ENCODE results near the gene COG7. TPM values are rescaled to one million over a fixed set of nuclear protein-coding genes. Genes with fewer than 3 reads are reported as not detected.
"Not testable (repeated sequence)": the region's sequence is repeated elsewhere in the genome, so short reads cannot be mapped to it uniquely, and the experiment has no call there.

COG7 gene
- total RNA-seq, 4 donors from 2014 or later, result 12.0 to 23.0 (median 13.3) TPM

GRCh38 chr16:23389201-23389600 is 63.8 kb downstream of the COG7 start:
- TF ChIP-seq, protein P1, sequence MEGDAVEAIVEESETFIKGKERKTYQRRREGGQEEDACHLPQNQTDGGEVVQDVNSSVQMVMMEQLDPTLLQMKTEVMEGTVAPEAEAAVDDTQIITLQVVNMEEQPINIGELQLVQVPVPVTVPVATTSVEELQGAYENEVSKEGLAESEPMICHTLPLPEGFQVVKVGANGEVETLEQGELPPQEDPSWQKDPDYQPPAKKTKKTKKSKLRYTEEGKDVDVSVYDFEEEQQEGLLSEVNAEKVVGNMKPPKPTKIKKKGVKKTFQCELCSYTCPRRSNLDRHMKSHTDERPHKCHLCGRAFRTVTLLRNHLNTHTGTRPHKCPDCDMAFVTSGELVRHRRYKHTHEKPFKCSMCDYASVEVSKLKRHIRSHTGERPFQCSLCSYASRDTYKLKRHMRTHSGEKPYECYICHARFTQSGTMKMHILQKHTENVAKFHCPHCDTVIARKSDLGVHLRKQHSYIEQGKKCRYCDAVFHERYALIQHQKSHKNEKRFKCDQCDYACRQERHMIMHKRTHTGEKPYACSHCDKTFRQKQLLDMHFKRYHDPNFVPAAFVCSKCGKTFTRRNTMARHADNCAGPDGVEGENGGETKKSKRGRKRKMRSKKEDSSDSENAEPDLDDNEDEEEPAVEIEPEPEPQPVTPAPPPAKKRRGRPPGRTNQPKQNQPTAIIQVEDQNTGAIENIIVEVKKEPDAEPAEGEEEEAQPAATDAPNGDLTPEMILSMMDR (IDR thresholded peaks at IDR 0.05), result no peak
- ATAC-seq (ENCODE audit: low FRiP score), result no peak
- no peak for DNase-seq (ENCODE audit: low spot score)

- ATAC-seq (ENCODE audit: low FRiP score) (no peak), DNase-seq (ENCODE audit: low spot score) (no peak)
- TF ChIP-seq, protein P1 (IDR thresholded peaks at IDR 0.05), result no peak
Observed at GRCh38 chr16:23388786-23389185, 64.2 kb downstream of the COG7 start.

DNA sequence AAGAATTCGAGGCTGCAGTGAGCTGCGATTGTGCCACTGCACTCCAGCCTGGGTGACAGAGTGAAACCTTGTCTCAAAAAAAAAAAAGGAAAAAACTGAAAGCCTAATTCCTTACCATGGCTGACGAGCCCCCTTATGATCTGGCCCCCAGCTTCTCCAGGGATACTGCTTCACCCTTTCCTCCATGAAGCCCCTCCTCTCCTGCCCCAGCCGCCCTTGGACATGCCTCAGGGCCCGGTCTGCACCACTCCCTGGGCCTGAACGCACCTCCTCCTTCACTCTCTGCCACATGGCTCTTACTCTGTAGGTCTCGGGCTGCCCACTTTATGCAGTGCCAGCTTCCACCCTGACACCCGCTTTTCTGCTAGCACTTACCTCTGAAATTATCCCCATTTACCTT is 65.3 kb downstream of the COG7 start:
- DNase-seq (ENCODE audit: low spot score) (no peak), ATAC-seq (ENCODE audit: low FRiP score) (no peak)
- TF ChIP-seq, protein P1 (IDR thresholded peaks at IDR 0.05), result no peak

- TF ChIP-seq, protein P1 (IDR thresholded peaks at IDR 0.05), result no peak
- ATAC-seq (ENCODE audit: low FRiP score), result no peak
Observed at GRCh38 chr16:23385441-23385840, 67.5 kb downstream of the COG7 start.

GRCh38 chr16:23384878-23385277 is 68.1 kb downstream of the COG7 start:
- ATAC-seq (ENCODE audit: low FRiP score) (no peak), DNase-seq (ENCODE audit: low spot score) (no peak)
- TF ChIP-seq, protein P1 (IDR thresholded peaks at IDR 0.05), result no peak

More at GRCh38 chr16:23385441-23385840, 67.5 kb downstream of the COG7 start:
- DNase-seq (ENCODE audit: low spot score), result no peak

DNA sequence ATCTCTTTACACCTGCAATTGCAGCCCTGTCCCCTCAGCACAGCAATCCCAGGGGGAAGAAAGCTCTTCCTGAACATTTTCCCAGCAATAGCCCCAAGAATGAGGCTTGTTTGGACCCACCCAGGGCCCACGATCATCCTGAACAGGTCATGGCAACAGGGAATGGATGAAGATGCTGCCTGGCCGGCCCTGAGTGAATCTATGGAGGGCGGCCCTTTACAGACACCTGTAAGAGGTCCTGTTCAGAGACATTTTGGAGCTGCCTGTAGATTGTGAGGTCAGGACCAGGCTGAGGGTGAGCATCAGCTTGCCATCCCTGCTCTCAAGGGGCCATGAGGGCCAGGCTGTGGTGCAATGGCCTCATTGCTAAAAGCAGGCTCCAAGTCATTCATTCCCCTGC is 69.1 kb downstream of the COG7 start:
- no peak for DNase-seq (ENCODE audit: low spot score)
- ATAC-seq (ENCODE audit: low FRiP score), result no peak
- TF ChIP-seq, protein P1 (IDR thresholded peaks at IDR 0.05), result no peak

DNA sequence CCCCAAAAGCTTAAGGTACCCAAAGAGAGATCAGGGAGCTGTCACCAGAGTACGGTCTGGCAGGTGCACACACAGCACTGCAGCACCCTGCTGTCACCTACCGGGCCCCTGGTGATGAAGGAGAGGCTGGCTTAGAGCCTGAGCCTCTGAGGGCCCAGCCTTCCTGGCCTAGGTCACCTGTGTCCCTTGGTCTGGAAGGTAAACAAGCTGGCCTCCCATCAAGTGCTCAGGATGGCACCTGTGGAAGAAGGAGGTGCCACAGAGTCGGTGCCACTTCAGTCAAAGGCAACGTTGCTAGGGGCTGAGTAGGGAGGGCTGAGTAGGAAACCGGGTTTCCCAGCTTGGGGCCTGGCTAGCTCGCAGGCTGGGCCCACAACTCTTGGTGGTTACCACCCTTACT is 70.7 kb downstream of the COG7 start:
- no peak for ATAC-seq (ENCODE audit: low FRiP score)
- TF ChIP-seq, protein P1 (IDR thresholded peaks at IDR 0.05), result no peak
- no peak for DNase-seq (ENCODE audit: low spot score)

DNA sequence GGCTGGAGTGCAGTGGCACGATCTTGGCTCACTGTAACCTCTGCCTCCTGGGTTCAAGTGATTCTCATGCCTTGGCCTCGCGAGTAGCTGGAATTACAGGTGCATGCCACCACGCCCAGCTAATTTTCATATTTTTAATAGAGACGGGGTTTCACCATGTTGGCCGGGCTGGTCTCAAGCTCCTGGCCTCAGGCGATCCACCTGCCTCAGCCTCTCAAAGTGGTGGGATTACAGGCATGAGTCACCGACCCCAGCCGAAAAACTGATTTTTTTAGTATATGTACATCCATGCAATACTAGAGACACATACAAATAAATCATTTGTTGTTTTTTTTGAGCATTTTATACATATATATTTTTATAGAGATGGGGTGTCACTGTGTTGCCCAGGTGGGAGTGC is 71.3 kb downstream of the COG7 start:
- not testable (repeated sequence) for ATAC-seq (ENCODE audit: low FRiP score); DNase-seq (ENCODE audit: low spot score)

Data from omental fat pad (tissue), 4 donors.